Measurements from ENCODE around the gene ATP8B4. TPM values are rescaled to one million over a fixed set of nuclear protein-coding genes. Genes with fewer than 3 reads are reported as not detected.
"Not testable (repeated sequence)": the region's sequence is repeated elsewhere in the genome, so short reads cannot be mapped to it uniquely, and the experiment has no call there.

The ATP8B4 gene
- total RNA-seq, 6 experiments from 2014 or later: 4.5 to 10.1 (median 6.7) TPM

- no CpG with 5 or more reads among the region's 1 CpG for WGBS (ENCODE audit: insufficient coverage, low coverage, low lambda C conversion rate, missing lambda C conversion rate)
- Histone ChIP-seq H3K4me1 (peaks cover 0 to 59% (median 25%) of the 10 kb centered on the region in 4 donors), H3K4me3 (no peak overlapping the region), H3K27me3 (no peaks in the 10 kb centered on the region), H3K36me3 (no peaks in the 10 kb centered on the region), H3K9me3 (no peaks in the 10 kb centered on the region), H3K27ac (peak overlapping the region; percentile 61 to 80 (median 79))
- DNase-seq (peak; percentile 74 to 95 (median 87)), ATAC-seq (peak; percentile 83 to 97 (median 92))
- TF ChIP-seq CTCF (IDR thresholded peaks at IDR 0.05) (no peak), POLR2A (IDR thresholded peaks at IDR 0.05) (no peak)
- intact Hi-C loops (cut with DNase I): no loop called here
Observed at GRCh38 chr15:50164458-50164857, 45.4 kb upstream of the ATP8B4 start.

- intact Hi-C loops (cut with DNase I): no loop called here
- peak; percentile 15 to 42 (median 20) for ATAC-seq
- Histone ChIP-seq H3K4me3 (no peak overlapping the region), H3K4me1 (peaks cover 0 to 54% (median 25%) of the 10 kb centered on the region in 4 donors), H3K36me3 (no peaks in the 10 kb centered on the region), H3K27me3 (no peaks in the 10 kb centered on the region), H3K27ac (peak overlapping the region; percentile 37 to 79 (median 61)), H3K9me3 (no peaks in the 10 kb centered on the region)
- 0% methylated on average over 1 of the region's 2 CpGs for WGBS (ENCODE audit: insufficient coverage, low coverage, low lambda C conversion rate, missing lambda C conversion rate)
- no peak for DNase-seq
- no peak for TF ChIP-seq POLR2A (IDR thresholded peaks at IDR 0.05)
- TF ChIP-seq CTCF (IDR thresholded peaks at IDR 0.05): no peak
Observed at GRCh38 chr15:50163719-50164410, 44.8 kb upstream of the ATP8B4 start.

DNA sequence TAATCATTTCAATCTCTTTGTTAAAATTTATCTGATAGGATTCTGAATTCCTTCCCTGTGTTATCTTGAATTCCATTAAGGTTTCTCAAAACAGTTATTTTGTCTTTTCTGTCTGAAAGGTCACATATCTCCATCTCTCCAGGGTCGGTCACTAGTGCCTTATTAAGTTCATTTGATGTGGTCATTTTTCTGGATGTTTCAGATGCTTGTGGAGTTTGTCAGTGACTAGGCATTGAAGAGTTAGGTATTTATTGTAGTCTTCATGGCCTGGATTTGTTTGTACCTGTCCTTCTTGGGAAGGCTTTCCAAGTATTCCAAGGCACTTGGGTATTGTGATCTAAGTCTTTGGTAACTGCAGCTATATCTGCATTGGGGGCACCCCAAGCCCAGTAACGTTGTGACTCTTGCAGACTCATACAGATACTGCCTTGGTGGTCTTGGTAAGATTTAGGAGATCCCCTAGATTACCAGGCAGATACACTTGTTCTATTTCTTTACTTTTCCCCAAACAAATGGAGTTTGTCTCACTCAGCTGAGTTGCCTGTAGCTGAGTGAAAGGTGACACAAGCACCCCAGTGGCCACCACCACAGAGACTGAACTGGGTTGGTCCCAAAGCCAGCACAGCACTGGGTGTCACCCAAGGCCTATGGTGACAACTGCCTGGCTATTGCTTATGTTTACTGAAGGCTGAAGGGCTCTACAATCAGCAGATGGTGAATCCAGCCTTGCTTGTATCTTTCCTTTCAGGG lies 44.1 kb upstream of the ATP8B4 start:
- peak in 2 of 3 donors; percentile 34 to 68 for DNase-seq
- Histone ChIP-seq H3K9me3 (no peaks in the 10 kb centered on the region), H3K27me3 (no peaks in the 10 kb centered on the region), H3K27ac (peak overlapping the region; percentile 37 to 79 (median 61)), H3K4me3 (no peak overlapping the region), H3K36me3 (no peaks in the 10 kb centered on the region), H3K4me1 (peaks cover 0 to 47% (median 21%) of the 10 kb centered on the region in 4 donors)
- ATAC-seq: peak; percentile 39 to 62 (median 48)
- intact Hi-C loops (cut with DNase I): no loop called here
- WGBS (ENCODE audit: insufficient coverage, low coverage, low lambda C conversion rate, missing lambda C conversion rate): 100% methylated on average over 1 of the region's 2 CpGs
- TF ChIP-seq POLR2A (IDR thresholded peaks at IDR 0.05): no peak
- peak in 1 of 4 donors; percentile 31 for TF ChIP-seq CTCF (IDR thresholded peaks at IDR 0.05)

- intact Hi-C loops (cut with DNase I); H3K27me3 ChIP-seq; H3K9me3 ChIP-seq; H3K4me1 ChIP-seq; H3K27ac ChIP-seq; DNase-seq; H3K36me3 ChIP-seq; ATAC-seq; H3K4me3 ChIP-seq: not testable (repeated sequence)
- WGBS (ENCODE audit: insufficient coverage, low coverage, low lambda C conversion rate, missing lambda C conversion rate): no CpG with 5 or more reads among the region's 28 CpGs
Observed at GRCh38 chr15:50158236-50158635, 39.2 kb upstream of the ATP8B4 start.

GRCh38 chr15:50151476-50151875 lies 32.4 kb upstream of the ATP8B4 start:
- no peaks in the 10 kb centered on the region for H3K27me3 ChIP-seq
- WGBS (ENCODE audit: insufficient coverage, low coverage, low lambda C conversion rate, missing lambda C conversion rate): 94% methylated on average over 2 of the region's 2 CpGs
- H3K9me3 ChIP-seq: no peaks in the 10 kb centered on the region
- no peak for ATAC-seq
- H3K4me3 ChIP-seq: no peak overlapping the region
- H3K27ac ChIP-seq: no peak overlapping the region
- no peaks in the 10 kb centered on the region for H3K36me3 ChIP-seq
- intact Hi-C loops (cut with DNase I): no loop called here
- DNase-seq: no peak
- TF ChIP-seq POLR2A (IDR thresholded peaks at IDR 0.05): no peak
- no peak for TF ChIP-seq CTCF (IDR thresholded peaks at IDR 0.05)
- H3K4me1 ChIP-seq: peaks cover 0 to 8% (median 3%) of the 10 kb centered on the region in 4 donors

Measured in right lobe of liver (tissue), 6 donors.